Stimulated activated CD8-positive, alpha-beta memory T cell treated with anti-CD3 and anti-CD28 coated beads, Interleukin-4, amount 100 ng/mL, for 24 hours (primary cell): ENCODE measurements around the gene FNDC3B.

Source experiments
- DNase-seq: peaks from one replicate; pipeline ENCODE4 v3.0.0-alpha.2; 2020; ENCODE audit warnings: low read depth

FNDC3B gene

DNA sequence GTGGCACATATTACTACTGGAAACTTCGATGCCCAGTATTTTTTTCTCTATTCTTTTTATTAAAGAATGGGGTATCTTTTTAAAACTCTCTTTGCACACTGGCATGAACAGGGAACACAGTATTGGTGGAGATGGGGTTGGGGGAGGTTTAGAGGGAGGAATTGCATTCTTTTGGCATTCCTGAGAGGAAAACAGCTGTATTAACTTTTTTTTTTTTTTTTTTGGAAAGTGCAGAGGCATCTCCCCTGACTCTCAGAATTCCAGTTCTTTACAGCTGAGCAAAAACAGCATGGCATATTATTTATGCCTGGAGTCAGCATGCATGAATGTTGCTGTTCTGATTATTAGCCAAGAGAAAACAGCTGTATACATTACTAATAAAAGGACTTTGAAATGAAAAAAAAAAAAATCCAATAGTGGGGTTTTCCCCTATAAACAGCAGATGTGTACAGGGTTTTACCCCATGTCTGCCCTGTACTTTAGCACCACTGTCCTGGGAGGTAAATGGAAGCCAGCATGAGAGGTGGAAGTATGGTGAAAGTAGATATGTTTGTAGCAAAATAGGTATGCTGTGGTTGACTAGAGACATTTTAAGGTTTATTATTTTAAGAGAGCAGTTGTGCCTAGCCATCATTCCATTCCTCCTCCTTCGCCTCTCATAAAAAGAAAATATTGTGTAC lies 132.2 kb downstream of the FNDC3B start:
- DNase-seq: no peak

- no peak for DNase-seq
These were observed 134.2 kb downstream of the FNDC3B start for GRCh38 chr3:172173316-172174254.

GRCh38 chr3:172174513-172175253 lies 135.3 kb downstream of the FNDC3B start:
- DNase-seq: no peak

GRCh38 chr3:172175254-172175599 lies 135.8 kb downstream of the FNDC3B start:
- no peak for DNase-seq

- DNase-seq: no peak
These were observed 136.8 kb downstream of the FNDC3B start for GRCh38 chr3:172176061-172176770.

- no peak for DNase-seq
These were observed 137.7 kb downstream of the FNDC3B start for GRCh38 chr3:172177046-172177445.

DNA sequence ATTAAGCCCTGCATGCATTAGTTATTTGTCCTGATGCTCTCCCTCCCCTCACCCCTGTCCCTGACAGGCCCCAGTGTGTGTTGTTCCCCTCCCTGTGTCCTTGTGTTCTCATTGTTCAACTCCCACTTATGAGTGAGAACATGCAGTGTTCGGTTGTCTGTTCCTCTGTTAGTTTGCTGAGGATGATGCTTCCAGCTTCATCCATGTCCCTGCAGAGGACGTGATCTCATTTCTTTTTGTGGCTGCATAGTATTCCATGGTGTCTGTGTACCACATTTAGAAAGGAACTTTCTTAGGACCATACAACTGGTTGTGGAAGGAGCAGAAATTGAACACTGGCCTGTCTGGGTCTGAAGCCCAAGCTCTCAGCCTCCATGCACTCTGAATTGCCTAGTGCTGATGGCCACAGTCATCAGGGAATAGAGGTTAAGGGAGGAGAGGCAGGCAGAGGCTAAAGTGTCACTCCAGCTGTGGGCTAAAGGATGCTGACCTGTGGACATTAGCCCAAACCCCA lies 138.5 kb downstream of the FNDC3B start:
- no peak for DNase-seq

DNA sequence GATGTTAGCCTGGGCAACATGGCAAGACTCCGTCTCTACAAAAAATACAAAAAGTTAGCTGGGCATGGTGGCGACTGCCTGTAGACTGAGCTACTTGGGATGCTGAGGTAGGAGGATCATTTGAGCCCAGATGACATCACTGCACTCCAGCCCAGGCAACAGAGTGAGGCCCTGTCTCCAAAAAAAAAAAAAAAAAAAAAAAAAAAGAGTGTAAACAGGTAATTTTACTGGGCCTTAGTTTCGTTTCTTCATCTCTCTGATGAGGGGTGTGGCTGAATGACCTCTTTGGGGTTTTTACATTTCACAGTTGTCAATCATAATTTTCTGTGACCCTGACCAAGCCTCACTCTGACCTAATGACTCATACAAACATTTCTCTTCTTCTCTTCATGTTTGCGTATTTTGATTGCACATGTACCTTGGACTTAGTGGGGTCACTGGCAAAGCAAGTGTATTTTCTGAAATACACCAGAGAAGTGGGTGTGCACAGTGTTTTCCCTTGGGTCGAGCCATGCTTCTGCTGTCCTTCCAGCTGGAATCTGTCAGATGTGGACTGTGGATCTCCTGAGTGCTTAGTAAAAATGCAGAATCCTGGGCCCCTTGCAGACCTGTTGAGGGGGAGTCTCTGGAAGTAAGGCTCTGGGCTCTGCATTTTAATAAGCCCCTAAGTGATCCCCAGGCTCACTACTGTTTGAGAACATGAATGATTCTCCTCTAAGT lies 140.5 kb downstream of the FNDC3B start:
- no peak for DNase-seq

DNA sequence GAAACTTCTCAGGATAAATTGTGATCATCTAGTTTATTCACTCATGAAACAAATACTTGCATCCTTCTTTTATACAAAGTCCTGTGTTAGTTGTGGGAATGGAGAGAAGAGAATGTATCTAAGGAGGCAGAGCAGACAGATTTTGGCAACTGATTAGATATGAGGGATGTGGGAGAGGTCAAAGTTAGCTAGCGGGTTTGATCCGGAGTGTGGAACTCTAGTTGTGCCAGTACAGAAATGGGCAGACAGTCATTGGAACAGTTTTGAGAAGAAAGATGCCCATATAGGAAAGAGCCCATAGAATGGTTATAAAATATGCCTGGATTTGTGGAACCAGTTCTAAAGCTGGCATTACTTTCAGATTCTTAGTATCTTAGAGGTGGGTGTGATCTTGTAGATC lies 141.1 kb downstream of the FNDC3B start:
- no peak for DNase-seq

DNA sequence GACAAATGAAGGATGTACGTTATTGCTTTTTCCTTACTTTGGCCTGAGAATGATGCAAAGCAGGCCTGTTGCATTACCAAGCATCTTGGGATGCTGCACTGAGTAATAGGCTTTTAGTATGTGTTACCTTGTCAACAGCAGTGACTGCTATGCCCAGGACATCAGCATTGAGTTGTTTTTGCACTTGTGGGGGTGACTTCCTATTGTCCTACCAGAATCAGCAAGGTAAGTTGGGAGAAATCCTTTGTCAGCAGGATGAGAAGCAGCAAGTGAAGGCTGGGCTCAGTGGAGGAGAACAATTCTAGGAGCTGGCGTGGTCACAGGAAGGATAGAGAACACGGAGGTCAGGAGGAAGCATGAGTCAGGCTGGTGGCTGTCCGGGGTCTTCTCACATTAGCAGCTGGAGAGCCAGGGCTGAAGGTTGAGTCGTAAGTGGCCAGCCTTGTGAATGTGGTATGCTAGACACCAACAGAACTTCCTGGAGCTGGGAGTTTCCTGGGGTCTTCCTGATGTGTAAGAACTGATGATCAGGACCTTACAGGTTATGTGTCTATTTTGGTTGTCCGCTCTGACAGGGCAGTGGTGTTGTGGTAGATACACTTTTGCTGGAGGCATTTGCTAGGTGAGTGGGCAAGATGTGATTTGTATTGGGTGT lies 142.7 kb downstream of the FNDC3B start:
- no peak for DNase-seq

DNA sequence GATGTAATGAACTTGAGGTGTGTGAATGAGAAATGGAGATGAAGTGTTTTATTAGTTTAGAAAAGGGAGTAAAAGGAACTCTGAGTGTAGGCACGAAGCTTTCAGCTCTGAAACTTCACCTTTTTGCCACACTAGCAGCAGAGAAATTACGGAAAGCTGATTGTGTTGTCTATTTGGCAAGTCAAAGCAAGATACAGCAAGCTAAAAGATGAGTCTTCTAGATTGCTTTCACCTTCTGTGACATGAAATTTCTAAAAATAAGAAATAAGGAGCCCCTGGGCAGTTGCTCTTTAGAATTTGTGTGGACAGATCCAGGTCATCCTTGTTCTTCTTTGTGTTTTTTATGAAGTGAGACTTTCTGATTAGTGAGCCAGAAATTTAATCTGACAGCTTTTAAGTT lies 143.4 kb downstream of the FNDC3B start:
- no peak for DNase-seq

- no peak for DNase-seq
These were observed 144.9 kb downstream of the FNDC3B start for GRCh38 chr3:172184106-172184822.

GRCh38 chr3:172185907-172186306 lies 146.5 kb downstream of the FNDC3B start:
- no peak for DNase-seq

- DNase-seq: no peak
These were observed 147.2 kb downstream of the FNDC3B start for GRCh38 chr3:172186607-172187006.

DNA sequence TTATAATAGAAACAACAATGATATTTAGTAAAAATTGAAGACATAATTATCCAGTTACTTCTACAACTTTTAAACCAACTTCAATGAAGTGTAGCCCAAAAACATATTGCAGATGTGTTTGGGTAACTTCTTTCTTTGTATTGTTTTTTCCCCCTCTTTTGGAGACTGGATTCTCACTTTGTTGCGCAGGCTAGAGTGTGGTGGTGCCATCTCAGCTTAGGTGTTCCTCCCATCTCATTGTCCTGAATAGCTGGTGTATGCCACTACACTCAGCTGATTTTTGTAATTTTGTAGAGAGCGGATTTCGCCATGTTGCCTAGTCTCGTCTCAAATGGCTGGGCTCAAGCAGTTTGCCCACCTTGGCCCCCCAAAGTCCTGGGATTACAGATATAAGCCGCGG lies 148.1 kb downstream of the FNDC3B start:
- no peak for DNase-seq

DNA sequence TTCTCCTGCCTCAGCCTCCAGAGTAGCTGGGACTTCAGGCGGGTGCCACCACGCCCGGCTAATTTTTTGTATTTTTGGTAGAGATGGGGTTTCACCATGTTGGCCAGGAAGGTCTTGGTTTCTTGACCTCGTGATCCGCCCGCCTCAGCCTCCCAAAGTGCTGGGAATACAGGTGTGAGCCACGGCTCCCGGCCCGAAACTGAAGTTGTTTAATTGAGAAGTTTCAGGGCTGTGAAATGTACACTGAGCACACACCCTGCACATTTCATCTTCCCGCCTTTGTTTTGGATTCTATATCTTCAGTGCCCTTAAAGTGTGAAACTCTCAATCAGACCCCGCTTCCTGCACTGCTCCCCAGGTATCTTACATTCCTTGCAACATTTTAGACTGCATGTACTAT lies 149.1 kb downstream of the FNDC3B start:
- no peak for DNase-seq

DNA sequence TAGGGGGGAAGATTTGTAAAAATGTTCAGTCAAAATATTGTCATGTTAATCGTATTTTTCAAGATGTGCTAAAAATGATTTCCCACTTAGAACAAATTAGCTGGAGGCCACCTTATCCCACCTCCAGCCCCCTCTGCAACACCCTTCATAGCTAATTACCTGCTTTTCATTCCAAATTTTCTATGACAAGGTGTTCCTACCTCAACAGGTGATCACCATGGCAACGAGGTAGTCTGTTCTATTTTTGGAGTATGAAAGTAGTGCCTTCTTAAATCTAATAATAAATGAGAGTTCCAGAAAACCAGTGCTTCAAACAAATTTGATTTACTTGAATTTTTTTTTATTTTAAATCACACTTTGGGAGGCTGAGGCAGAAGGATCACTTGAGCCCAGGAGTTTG lies 149.8 kb downstream of the FNDC3B start:
- no peak for DNase-seq

- no peak for DNase-seq
These were observed 150.7 kb downstream of the FNDC3B start for GRCh38 chr3:172189987-172190603.

- no peak for DNase-seq
These were observed 151.6 kb downstream of the FNDC3B start for GRCh38 chr3:172190980-172191379.

DNA sequence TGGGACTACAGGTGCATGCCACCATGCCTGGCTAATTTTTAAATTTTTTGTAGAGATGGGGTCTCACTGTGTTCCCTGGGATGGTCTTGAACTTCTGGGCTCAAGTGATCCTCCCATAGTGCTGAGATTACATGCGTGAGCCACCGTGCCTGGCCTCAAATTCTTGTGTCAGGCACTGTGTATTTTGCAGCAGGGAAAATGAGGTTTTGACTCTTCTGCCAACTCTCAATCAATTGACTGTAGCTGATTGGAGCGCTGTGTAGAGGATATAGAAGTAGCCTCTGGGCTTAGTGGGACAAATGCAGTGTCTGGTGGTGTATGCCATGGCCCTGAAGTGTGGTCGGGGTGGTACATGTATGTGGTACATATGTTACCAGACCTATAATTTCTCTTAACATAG lies 152.3 kb downstream of the FNDC3B start:
- no peak for DNase-seq
